Smooth muscle cell (in vitro differentiated cells): ENCODE data around the gene PRDM16. TPM values are rescaled to one million over a fixed set of nuclear protein-coding genes. Genes with fewer than 3 reads are reported as not detected.

Experiments used
- DNase-seq: peaks from one replicate; lab custom pipeline; 2025; ENCODE audit not compliant: unreplicated experiment; lab: John Stamatoyannopoulos, UW
- H2AFZ ChIP-seq: fragments of 200-600 bp; sonication (generic); 2 replicates; pipeline ENCODE4 v1.6.0; 2016; ENCODE audit warnings: antibody characterized with exemption, low read depth, mild to moderate bottlenecking
- H3F3A ChIP-seq: fragments of 200-600 bp; sonication (generic); 2 replicates; pipeline ENCODE4 v1.6.0; 2017; ENCODE audit warnings: antibody characterized with exemption, low read depth
- H3K27ac ChIP-seq: fragments of 200-600 bp; sonication (generic); 2 replicates; pipeline ENCODE4 v1.5.1; 2016; ENCODE audit warnings: low read depth, mild to moderate bottlenecking
- H3K27me3 ChIP-seq: fragments of 200-600 bp; sonication (generic); 2 replicates; pipeline ENCODE4 v1.6.1; 2016; ENCODE audit warnings: low read depth, mild to moderate bottlenecking
- H3K36me3 ChIP-seq: fragments of 200-600 bp; sonication (generic); 2 replicates; pipeline ENCODE4 v1.5.1; 2016; ENCODE audit warnings: low read depth
- H3K4me1 ChIP-seq: fragments of 200-600 bp; sonication (generic); 2 replicates; pipeline ENCODE4 v1.5.1; 2016; ENCODE audit warnings: low read depth
- H3K4me2 ChIP-seq: fragments of 200-600 bp; sonication (generic); 2 replicates; pipeline ENCODE4 v1.6.0; 2016; ENCODE audit warnings: mild to moderate bottlenecking
- H3K4me3 ChIP-seq: fragments of 200-600 bp; sonication (generic); 2 replicates; pipeline ENCODE4 v1.5.1; 2016; ENCODE audit warnings: mild to moderate bottlenecking
- H3K79me2 ChIP-seq: fragments of 200-600 bp; sonication (generic); 2 replicates; pipeline ENCODE4 v1.6.0; 2016; ENCODE audit warnings: low read depth, mild to moderate bottlenecking
- H3K9ac ChIP-seq: fragments of 200-600 bp; sonication (generic); 2 replicates; pipeline ENCODE4 v1.6.0; 2016; ENCODE audit warnings: low read depth
- H3K9me3 ChIP-seq: fragments of 200-600 bp; sonication (generic); replicated peaks from 2 replicates; pipeline ENCODE4 v1.5.1; 2016; ENCODE audit warnings: low read depth
- H4K20me1 ChIP-seq: fragments of 200-600 bp; sonication (generic); 2 replicates; pipeline ENCODE4 v1.6.0; 2016; ENCODE audit warnings: low read depth
- WGBS: methylation state at CpG from one replicate; pipeline ENCODE4 v1.1.7; 2016; ENCODE audit warnings: low lambda C conversion rate; 5-methylcytosine and 5-hydroxymethylcytosine counted together
- polyA plus RNA-seq: library from polyadenylated mRNA; unstranded; fragments of >200 nt; fragmentation: Nextera tagmentation; extraction: Ambion mirVana; gene quantifications from 2 replicates; pipeline ENCODE4 v1.2.1, GENCODE V29; 2016
- total RNA-seq: library from RNA; depleted of rRNA; stranded (reverse); fragments of >200 nt; gene quantifications from 2 replicates; pipeline ENCODE4 v1.2.3, GENCODE V29; 2014
- TF ChIP-seq, protein P1 (sequence below): fragments of 200-600 bp; sonication (generic); IDR thresholded peaks from 2 replicates; pipeline ENCODE4 v1.5.1; 2017; ENCODE audit warnings: borderline replicate concordance, mild to moderate bottlenecking, antibody characterized with exemption; ENCODE audit not compliant: insufficient read depth, poor library complexity, severe bottlenecking

Gene PRDM16
- total and polyA plus RNA-seq, 2 experiments from 2014 or later, result 0.72 to 1.3 TPM

DNA sequence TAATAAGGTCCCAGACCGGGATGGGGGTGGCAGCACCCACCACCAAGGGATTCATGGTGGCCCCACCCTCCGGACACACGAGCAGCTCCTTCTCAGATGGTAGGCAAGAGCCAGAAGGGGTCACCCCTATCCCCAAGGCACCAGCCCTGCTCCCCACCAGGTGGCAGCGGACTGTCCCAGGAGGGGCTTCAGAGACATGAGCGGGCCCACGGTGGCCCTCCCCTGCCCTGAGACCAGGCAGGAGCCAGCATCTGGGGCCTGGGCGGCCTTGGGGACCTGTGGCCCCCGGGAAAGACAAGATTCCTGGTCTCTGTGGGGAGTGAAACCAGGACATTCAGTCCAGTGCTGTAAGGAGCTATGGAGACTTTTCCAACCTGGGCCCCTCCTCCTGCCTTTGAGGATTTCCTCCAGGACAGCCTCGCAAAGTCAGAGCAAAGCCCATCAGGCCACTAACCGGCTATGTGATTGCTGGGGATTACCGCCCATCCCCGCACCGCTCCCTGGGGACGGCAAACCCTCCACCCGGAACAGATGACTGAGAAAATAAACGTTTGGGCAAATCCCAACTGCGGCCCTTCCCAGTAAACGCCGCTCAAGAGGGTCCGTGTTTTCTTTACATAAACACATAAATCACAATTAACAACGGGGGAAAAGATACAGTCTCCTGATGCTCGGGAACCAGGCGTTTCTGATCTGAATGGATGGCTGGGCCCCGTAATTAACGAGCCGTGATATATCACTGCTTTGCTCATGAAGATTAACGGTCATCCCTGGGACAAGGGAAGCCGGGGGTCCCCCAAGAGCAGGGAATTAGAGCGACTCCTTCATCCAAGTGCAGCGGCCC lies 334.6 kb downstream of the PRDM16 start:
- no peak for DNase-seq
- H4K20me1 ChIP-seq, result no peaks in the 10 kb centered on the region
- H3K4me2 ChIP-seq, result peak overlapping the region; percentile 51
- peaks cover 7% of the 10 kb centered on the region for H3K4me1 ChIP-seq
- no peaks in the 10 kb centered on the region for H3K79me2 ChIP-seq
- TF ChIP-seq, protein P1, sequence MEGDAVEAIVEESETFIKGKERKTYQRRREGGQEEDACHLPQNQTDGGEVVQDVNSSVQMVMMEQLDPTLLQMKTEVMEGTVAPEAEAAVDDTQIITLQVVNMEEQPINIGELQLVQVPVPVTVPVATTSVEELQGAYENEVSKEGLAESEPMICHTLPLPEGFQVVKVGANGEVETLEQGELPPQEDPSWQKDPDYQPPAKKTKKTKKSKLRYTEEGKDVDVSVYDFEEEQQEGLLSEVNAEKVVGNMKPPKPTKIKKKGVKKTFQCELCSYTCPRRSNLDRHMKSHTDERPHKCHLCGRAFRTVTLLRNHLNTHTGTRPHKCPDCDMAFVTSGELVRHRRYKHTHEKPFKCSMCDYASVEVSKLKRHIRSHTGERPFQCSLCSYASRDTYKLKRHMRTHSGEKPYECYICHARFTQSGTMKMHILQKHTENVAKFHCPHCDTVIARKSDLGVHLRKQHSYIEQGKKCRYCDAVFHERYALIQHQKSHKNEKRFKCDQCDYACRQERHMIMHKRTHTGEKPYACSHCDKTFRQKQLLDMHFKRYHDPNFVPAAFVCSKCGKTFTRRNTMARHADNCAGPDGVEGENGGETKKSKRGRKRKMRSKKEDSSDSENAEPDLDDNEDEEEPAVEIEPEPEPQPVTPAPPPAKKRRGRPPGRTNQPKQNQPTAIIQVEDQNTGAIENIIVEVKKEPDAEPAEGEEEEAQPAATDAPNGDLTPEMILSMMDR, result peak; percentile 28
- H3F3A ChIP-seq, result no peaks in the 10 kb centered on the region
- no peak overlapping the region for H3K27ac ChIP-seq
- no peak overlapping the region for H3K9ac ChIP-seq
- no peaks in the 10 kb centered on the region for H3K27me3 ChIP-seq
- WGBS, result 40% methylated on average over 30 of the region's 30 CpGs
- no peaks in the 10 kb centered on the region for H3K9me3 ChIP-seq
- no peak overlapping the region for H3K4me3 ChIP-seq
- peak overlapping the region; percentile 54 for H2AFZ ChIP-seq
- H3K36me3 ChIP-seq, result no peaks in the 10 kb centered on the region

DNA sequence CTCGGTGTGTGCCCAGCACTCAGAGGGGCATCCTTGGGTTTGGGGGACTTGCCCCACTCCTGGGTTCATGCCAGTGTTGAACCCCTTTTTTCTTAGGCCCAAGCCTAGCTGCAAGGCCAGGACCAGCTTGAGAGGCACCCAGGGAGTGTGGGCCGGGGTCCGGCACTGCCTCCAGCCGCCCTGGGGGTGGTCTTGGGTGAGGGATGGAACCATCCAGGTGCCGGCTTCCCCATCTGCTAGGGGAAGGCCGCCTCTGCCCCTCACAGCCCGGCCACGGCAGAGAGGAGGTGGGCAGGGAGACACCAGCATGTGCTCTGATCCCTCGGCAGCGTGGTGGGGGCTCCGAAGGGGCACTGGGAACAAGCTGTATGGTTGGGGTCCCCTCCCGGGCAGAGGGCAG lies 335.3 kb downstream of the PRDM16 start:
- DNase-seq, result no peak
- Histone ChIP-seq H2AFZ (no peak overlapping the region), H3K4me3 (no peak overlapping the region), H3K9ac (no peak overlapping the region), H3K27ac (no peak overlapping the region), H3K9me3 (no peaks in the 10 kb centered on the region), H3K79me2 (no peaks in the 10 kb centered on the region), H3K4me2 (no peak overlapping the region), H3K4me1 (peaks cover 7% of the 10 kb centered on the region), H3F3A (no peaks in the 10 kb centered on the region), H4K20me1 (no peaks in the 10 kb centered on the region), H3K36me3 (no peaks in the 10 kb centered on the region), H3K27me3 (no peaks in the 10 kb centered on the region)
- TF ChIP-seq, protein P1, result no peak
- WGBS, result 96% methylated on average over 12 of the region's 12 CpGs

DNA sequence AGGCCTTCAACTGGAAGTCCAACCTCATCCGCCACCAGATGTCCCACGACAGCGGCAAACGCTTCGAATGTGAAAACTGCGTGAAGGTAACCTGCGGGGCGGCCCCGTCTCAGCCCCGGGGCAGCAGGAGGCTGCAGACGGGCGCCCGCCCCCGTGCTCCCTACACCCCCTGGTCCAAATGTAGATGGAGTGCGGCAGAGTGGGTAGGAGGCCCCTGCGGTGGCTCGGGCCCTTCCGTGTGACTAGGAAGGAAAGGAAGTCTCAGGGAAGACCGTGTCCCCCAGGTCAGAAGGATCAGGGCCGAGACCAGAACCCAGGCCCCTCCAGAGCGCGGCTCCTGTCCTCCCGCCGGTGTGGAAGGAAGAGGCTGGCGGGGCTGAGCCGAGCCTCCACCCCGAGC lies 335.8 kb downstream of the PRDM16 start:
- no peaks in the 10 kb centered on the region for H3K36me3 ChIP-seq
- 96% methylated on average over 27 of the region's 27 CpGs for WGBS
- H3K4me2 ChIP-seq, result no peak overlapping the region
- no peaks in the 10 kb centered on the region for H3F3A ChIP-seq
- TF ChIP-seq, protein P1, result no peak
- no peaks in the 10 kb centered on the region for H3K9me3 ChIP-seq
- H3K27me3 ChIP-seq, result no peaks in the 10 kb centered on the region
- no peak overlapping the region for H2AFZ ChIP-seq
- no peak for DNase-seq
- H4K20me1 ChIP-seq, result no peaks in the 10 kb centered on the region
- H3K27ac ChIP-seq, result no peak overlapping the region
- peaks cover 7% of the 10 kb centered on the region for H3K4me1 ChIP-seq
- H3K79me2 ChIP-seq, result no peaks in the 10 kb centered on the region
- H3K4me3 ChIP-seq, result no peak overlapping the region
- no peak overlapping the region for H3K9ac ChIP-seq

DNA sequence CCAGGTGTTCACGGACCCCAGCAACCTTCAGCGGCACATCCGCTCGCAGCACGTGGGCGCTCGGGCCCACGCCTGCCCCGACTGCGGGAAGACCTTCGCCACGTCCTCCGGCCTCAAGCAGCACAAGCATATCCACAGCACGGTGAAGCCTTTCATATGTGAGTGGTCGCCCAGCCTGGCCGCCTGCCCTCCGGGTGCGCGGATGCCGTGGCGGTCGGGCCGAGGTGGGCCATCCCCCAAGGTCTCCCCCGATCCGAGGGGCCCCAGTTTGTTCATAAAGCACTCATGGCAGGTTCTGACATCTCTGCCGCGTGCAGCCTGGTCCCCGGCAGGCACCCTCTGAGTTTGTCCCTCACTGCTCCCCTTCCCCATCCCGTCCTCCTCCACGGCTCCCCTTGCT lies 336.5 kb downstream of the PRDM16 start:
- no peaks in the 10 kb centered on the region for H3K79me2 ChIP-seq
- no peaks in the 10 kb centered on the region for H3K36me3 ChIP-seq

More for the DNA sequence above, 336.5 kb downstream of the PRDM16 start:
- no peaks in the 10 kb centered on the region for H4K20me1 ChIP-seq
- no peaks in the 10 kb centered on the region for H3K9me3 ChIP-seq
- no peak overlapping the region for H3K9ac ChIP-seq
- H3F3A ChIP-seq, result no peaks in the 10 kb centered on the region
- no peak overlapping the region for H3K27ac ChIP-seq
- no peak overlapping the region for H2AFZ ChIP-seq
- no peak overlapping the region for H3K4me3 ChIP-seq
- H3K27me3 ChIP-seq, result no peaks in the 10 kb centered on the region
- H3K4me1 ChIP-seq, result peaks cover 7% of the 10 kb centered on the region
- DNase-seq, result no peak
- no peak overlapping the region for H3K4me2 ChIP-seq
- 97% methylated on average over 29 of the region's 30 CpGs for WGBS
- TF ChIP-seq, protein P1, result no peak
